GM12892 (cell line): ENCODE results near the gene TTLL5.

Source experiments
- DNase-seq: peaks from one replicate; pipeline ENCODE4 v3.0.0; 2011; ENCODE audit not compliant: insufficient read length
- FAIRE-seq: peaks from 2 replicates; lab custom pipeline; 2011; peaks lifted over from hg19 to GRCh38; lab: Jason Lieb, UNC
- POLR2A ChIP-seq: IDR thresholded peaks from 2 replicates; pipeline ENCODE4 v1.6.1; 2011; ENCODE audit warnings: low read depth, low read length, control low read depth
- POLR2AphosphoS5 ChIP-seq: IDR thresholded peaks from 2 replicates; pipeline ENCODE4 v1.6.1; 2011; ENCODE audit warnings: low read depth, low read length, control low read depth
- TAF1 ChIP-seq: IDR thresholded peaks from 2 replicates; pipeline ENCODE4 v1.6.1; 2011; ENCODE audit warnings: low read depth, mild to moderate bottlenecking, control low read depth, low read length, borderline replicate concordance

TTLL5 gene

GRCh38 chr14:75976826-75977581, 316.0 kb downstream of the TTLL5 start:
- DNase-seq (no peak), FAIRE-seq (no peak)
- TF ChIP-seq TAF1 (no peak), POLR2A (no peak), POLR2AphosphoS5 (no peak)

- TF ChIP-seq POLR2AphosphoS5 (no peak), TAF1 (no peak), POLR2A (no peak)
- no peak for FAIRE-seq
These were observed 316.5 kb downstream of the TTLL5 start for GRCh38 chr14:75977582-75977943.

GRCh38 chr14:75978249-75978731, 317.2 kb downstream of the TTLL5 start:
- no peak for DNase-seq
- no peak for FAIRE-seq

More at GRCh38 chr14:75977582-75977943, 316.5 kb downstream of the TTLL5 start:
- DNase-seq, result no peak

GRCh38 chr14:75979071-75979571, 318.1 kb downstream of the TTLL5 start:
- DNase-seq, result no peak
- no peak for FAIRE-seq
- TF ChIP-seq POLR2AphosphoS5 (no peak), TAF1 (no peak), POLR2A (no peak)

More at GRCh38 chr14:75978249-75978731, 317.2 kb downstream of the TTLL5 start:
- TF ChIP-seq POLR2AphosphoS5, result no peak
- no peak for TF ChIP-seq POLR2A
- TF ChIP-seq TAF1, result no peak

- DNase-seq (no peak), FAIRE-seq (no peak)
- TF ChIP-seq POLR2AphosphoS5, result no peak
- TF ChIP-seq POLR2A, result no peak
- no peak for TF ChIP-seq TAF1
These were observed 318.9 kb downstream of the TTLL5 start for GRCh38 chr14:75979648-75980565.

GRCh38 chr14:75980856-75981255, 319.8 kb downstream of the TTLL5 start:
- no peak for DNase-seq

GRCh38 chr14:75981426-75982265, 320.6 kb downstream of the TTLL5 start, which contains the start of gene TGFB3:
TSS of gene TGFB3 (minus strand) at chr14:75981995. CDS start at chr14:75980893, 1,102 bp downstream.
- peak; percentile 62 for FAIRE-seq
- TF ChIP-seq POLR2AphosphoS5 (no peak), POLR2A (0 out of 2 replicates have a peak, but pooled peaks have one; percentile 21)
- peak; percentile 68 for DNase-seq

More at GRCh38 chr14:75980856-75981255, 319.8 kb downstream of the TTLL5 start:
- TF ChIP-seq POLR2AphosphoS5 (no peak), POLR2A (no peak), TAF1 (no peak)
- no peak for FAIRE-seq

- no peak for TF ChIP-seq TAF1
- no peak for TF ChIP-seq POLR2A
- FAIRE-seq, result peak; percentile 81
- DNase-seq, result peak; percentile 71
These were observed 321.4 kb downstream of the TTLL5 start for GRCh38 chr14:75982266-75983018.

- no peak for FAIRE-seq
- DNase-seq, result no peak
- TF ChIP-seq TAF1 (no peak), POLR2A (no peak), POLR2AphosphoS5 (no peak)
These were observed 321.9 kb downstream of the TTLL5 start for GRCh38 chr14:75983019-75983358.

- FAIRE-seq, result no peak
- DNase-seq, result no peak
- TF ChIP-seq POLR2AphosphoS5 (no peak), POLR2A (no peak), TAF1 (no peak)
These were observed 323.6 kb downstream of the TTLL5 start for GRCh38 chr14:75984674-75985073.
